Gastrocnemius medialis (tissue), 4 donors: Measurements from ENCODE around the gene KIF17. TPM values are rescaled to one million over a fixed set of nuclear protein-coding genes. Genes with fewer than 3 reads are reported as not detected.

ENCODE experiments used
- ATAC-seq, 2 donors: fragments of 150-250 bp; one replicate each; pipeline ENCODE4 v1.9.1; 2016
- DNase-seq, 2 donors: peaks; one replicate each; pipeline ENCODE4 v3.0.0-alpha.2; 2019
- H3K27ac ChIP-seq, 4 donors: fragments of 200-600 bp; sonication (generic); 1 replicate in 1 of 4; 2 replicates in 3 of 4; pipeline ENCODE4 v1.5.1; 2016 to 2018; ENCODE audit warnings: mild to moderate bottlenecking in 2 of 4, moderate library complexity in 1 of 4
- H3K27me3 ChIP-seq, 3 donors: fragments of 200-600 bp; sonication (generic) in 2 of 3; 1 replicate in 1 of 3; 2 replicates in 2 of 3; pipeline versions ENCODE4 v1.5.1 to v1.6.0; 2016 to 2019; ENCODE audit warnings: mild to moderate bottlenecking in 1 of 3, moderate library complexity in 1 of 3
- H3K36me3 ChIP-seq, 2 donors: fragments of 200-600 bp; sonication (generic) in 1 of 2; one replicate each; pipeline ENCODE4 v1.5.1; 2017 to 2018
- H3K4me1 ChIP-seq, 2 donors: fragments of 200-600 bp; sonication (generic) in 1 of 2; one replicate each; pipeline ENCODE4 v1.5.1; 2016 to 2017; ENCODE audit warnings: mild to moderate bottlenecking in 2 of 2
- H3K4me3 ChIP-seq, 4 donors: fragments of 200-600 bp; sonication (generic) in 3 of 4; 1 replicate in 1 of 4; 2 replicates in 3 of 4; pipeline ENCODE4 v1.5.1; 2016 to 2019; ENCODE audit warnings: mild to moderate bottlenecking in 2 of 4
- H3K9me3 ChIP-seq, 3 donors: fragments of 200-600 bp; sonication (generic) in 2 of 3; 1 replicate in 1 of 3; 2 replicates in 2 of 3; pipeline ENCODE4 v1.5.1; 2016 to 2019
- CTCF ChIP-seq, 5 experiments: fragments of 450-650 bp in 3 of 5; fragments of 200-600 bp in 2 of 5; sonication (generic) in 2 of 5; IDR thresholded peaks in 4 of 5; conservative IDR thresholded peaks in 1 of 5; 1 replicate in 4 of 5; 2 replicates in 1 of 5; pipeline ENCODE4 v1.5.1; 2016 to 2019; ENCODE audit warnings: antibody characterized with exemption in 5 of 5, mild to moderate bottlenecking in 3 of 5, moderate library complexity in 3 of 5
- POLR2A ChIP-seq, 2 donors: fragments of 450-650 bp; IDR thresholded peaks; one replicate each; pipeline ENCODE4 v1.6.1; 2017; ENCODE audit warnings: antibody characterized with exemption in 2 of 2, mild to moderate bottlenecking in 2 of 2, moderate library complexity in 2 of 2
- in situ Hi-C, 4 donors: fragments of 200-750 bp; cut with MboI; loops; one replicate each; pipeline versions ENCODE4 v1.15.0 to v1.8.0; 2017; ENCODE audit warnings: low sequenced_read_pairs in 4 of 4
- intact Hi-C: fragments of 100-400 bp; cut with DNase I; formaldehyde crosslinking; loops from one replicate; pipeline ENCODE4 v1.15.1; 2023; ENCODE audit warnings: low total_unique reads
- total RNA-seq, 4 donors: library from RNA; depleted of rRNA; stranded (reverse); fragments of >200 nt; gene quantifications; one replicate each; pipeline versions ENCODE4 v1.1.0 to v1.2.3, GENCODE V29; 2016

Gene KIF17
- total RNA-seq, 4 donors from 2014 or later = 2.6 to 3.8 (median 3.0) TPM

GRCh38 chr1:20665726-20666125, 52.1 kb downstream of the KIF17 start:
- DNase-seq = no peak
- peak overlapping the region in 3 of 4 donors; percentile 38 to 53 (median 51) for H3K27ac ChIP-seq

GRCh38 chr1:20663969-20664715, 53.7 kb downstream of the KIF17 start:
- H3K4me1 ChIP-seq = peaks cover 22% of the 10 kb centered on the region in 2 donors
- DNase-seq (no peak), ATAC-seq (no peak)
- H3K27ac ChIP-seq = no peak overlapping the region
- in situ Hi-C loops (no loop called here), intact Hi-C loops (no loop called here)
- no peak overlapping the region for H3K4me3 ChIP-seq
- TF ChIP-seq CTCF (IDR thresholded peaks at IDR 0.05 in 4 of 5, conservative IDR thresholded peaks at IDR 0.05 in 1 of 5) = no peak
- no peak for TF ChIP-seq POLR2A (IDR thresholded peaks at IDR 0.05)
- H3K36me3 ChIP-seq = no peaks in the 10 kb centered on the region
- no peaks in the 10 kb centered on the region for H3K27me3 ChIP-seq
- H3K9me3 ChIP-seq = no peaks in the 10 kb centered on the region

More at GRCh38 chr1:20665726-20666125, 52.1 kb downstream of the KIF17 start:
- intact Hi-C loops (no loop called here), in situ Hi-C loops (no loop called here)
- H3K9me3 ChIP-seq = no peaks in the 10 kb centered on the region
- H3K36me3 ChIP-seq = no peaks in the 10 kb centered on the region
- no peak overlapping the region for H3K4me3 ChIP-seq
- TF ChIP-seq POLR2A (IDR thresholded peaks at IDR 0.05) = no peak
- no peak for TF ChIP-seq CTCF (IDR thresholded peaks at IDR 0.05 in 4 of 5, conservative IDR thresholded peaks at IDR 0.05 in 1 of 5)
- peaks cover 6 to 7% of the 10 kb centered on the region in 2 donors for H3K4me1 ChIP-seq
- no peak for ATAC-seq
- no peaks in the 10 kb centered on the region for H3K27me3 ChIP-seq

GRCh38 chr1:20663365-20663764, 54.4 kb downstream of the KIF17 start:
- intact Hi-C loops (no loop called here), in situ Hi-C loops (no loop called here)
- H3K4me1 ChIP-seq = peaks cover 28 to 29% of the 10 kb centered on the region in 2 donors
- no peak overlapping the region for H3K4me3 ChIP-seq
- no peaks in the 10 kb centered on the region for H3K27me3 ChIP-seq
- H3K9me3 ChIP-seq = no peaks in the 10 kb centered on the region
- TF ChIP-seq CTCF (IDR thresholded peaks at IDR 0.05 in 4 of 5, conservative IDR thresholded peaks at IDR 0.05 in 1 of 5) = no peak
- ATAC-seq (no peak), DNase-seq (no peak)
- no peak overlapping the region for H3K27ac ChIP-seq
- no peaks in the 10 kb centered on the region for H3K36me3 ChIP-seq

- peak overlapping the region; percentile 80 to 90 (median 87) for H3K27ac ChIP-seq
- no peak for TF ChIP-seq CTCF (IDR thresholded peaks at IDR 0.05 in 4 of 5, conservative IDR thresholded peaks at IDR 0.05 in 1 of 5)
- DNase-seq = no peak
- no peak for ATAC-seq
- H3K4me1 ChIP-seq = peaks cover 36 to 41% of the 10 kb centered on the region in 2 donors
- in situ Hi-C loops = no loop called here
- peak overlapping the region; percentile 81 to 99 (median 90) for H3K4me3 ChIP-seq
- no peaks in the 10 kb centered on the region for H3K9me3 ChIP-seq
- intact Hi-C loops = no loop called here
- H3K27me3 ChIP-seq = no peaks in the 10 kb centered on the region
- peaks cover 0 to 1% of the 10 kb centered on the region in 2 donors for H3K36me3 ChIP-seq
Observed at GRCh38 chr1:20662110-20662475, 55.7 kb downstream of the KIF17 start.
